ENCODE measurements around the gene AKAP1. TPM values are rescaled to one million over a fixed set of nuclear protein-coding genes. Genes with fewer than 3 reads are reported as not detected.

Gene AKAP1
- total and polyA plus RNA-seq, 9 of the 15 experiments (the other 6 are each of a cell fraction or from before 2014, with no cell fraction given), result 12.9 to 63.8 (median 36.4) TPM

DNA sequence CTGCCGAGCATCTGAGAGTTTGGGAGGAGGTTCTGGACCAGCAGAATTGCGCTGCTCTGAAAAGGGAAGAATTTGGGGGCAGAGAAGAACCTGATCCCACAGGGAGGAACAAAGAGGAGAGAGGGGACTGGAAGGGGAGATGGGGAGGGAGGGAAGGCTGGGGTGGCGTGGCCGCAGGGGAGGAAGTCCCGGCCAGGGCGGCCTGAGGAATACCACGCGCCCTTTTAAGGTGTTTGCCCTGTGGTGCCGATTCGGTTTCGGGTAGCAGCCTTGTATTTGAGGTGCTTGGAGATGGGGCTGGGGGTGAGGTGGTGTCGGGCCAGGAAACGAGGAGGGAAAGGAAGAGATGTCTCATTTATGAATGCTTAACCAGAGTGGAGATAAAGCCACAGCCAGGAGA lies 51.3 kb downstream of the AKAP1 start:
- no TSS peak for BruUV-seq (replicated peaks)
- no peak for TF ChIP-seq PRMT5 (CRISPR knock-in tag; IDR thresholded peaks at IDR 0.05)
- no peak for TF ChIP-seq SIN3B (IDR thresholded peaks at IDR 0.05; ENCODE audit: low read depth)
- no peak for TF ChIP-seq HNRNPL (IDR thresholded peaks at IDR 0.05; ENCODE audit: low read depth, low read length)
- no peak for TF ChIP-seq NCOA6 (IDR thresholded peaks at IDR 0.05)
- no peak for TF ChIP-seq PCBP2 (IDR thresholded peaks at IDR 0.05; ENCODE audit: low read depth, low read length, poor library complexity, severe bottlenecking)
- H3K27ac ChIP-seq (ENCODE audit: extremely low read depth, low read depth, low read length), result no peak overlapping the region
- peak overlapping the region in 1 of 2 experiments; percentile 14; a peak in 1 of 4 replicates for H3K9ac ChIP-seq (ENCODE audit: insufficient read depth in 1 of 2, low read depth in 2 of 2, low read length in 2 of 2)
- no peak for DNase-seq (ENCODE audit: extremely low read depth in 1 of 4, low spot score in 3 of 4)
- no peak overlapping the region for H3K4me3 ChIP-seq
- peaks cover 0 to 10% of the 10 kb centered on the region in 2 experiments; a peak in 2 of 5 replicates for H3K4me1 ChIP-seq (replicated peaks in 1 of 2; ENCODE audit: control insufficient read depth in 2 of 2, insufficient read depth in 2 of 2, low read length in 2 of 2)
- in situ Hi-C loops (cut with MboI) (loop anchor here (25.0 kb wide), 1 partner anchor 976 kb away; no protein-coding TSS in a partner anchor), intact Hi-C loops (cut with micrococcal nuclease) (loop anchor here (10.0 kb wide), 1 partner anchor 978 kb away; no protein-coding TSS in a partner anchor)
- H3K36me3 ChIP-seq (ENCODE audit: control insufficient read depth, insufficient read depth, low read length), result no peaks in the 10 kb centered on the region
- no peak overlapping the region for H2AFZ ChIP-seq (ENCODE audit: low read depth, low read length)
- no peak for FAIRE-seq
- H3K9me1 ChIP-seq (ENCODE audit: control insufficient read depth, insufficient read depth, low read length), result no peaks in the 10 kb centered on the region
- ChIA-PET POLR2A (interaction anchor here (0.7 kb wide), 1 partner anchor 11 kb away, joined by 3 read pairs; no protein-coding TSS in a partner anchor), CTCF (ENCODE audit: low intra/inter-chr PET ratio) (no interaction called here)
- ATAC-seq, result no peak
- H3K27me3 ChIP-seq (ENCODE audit: control insufficient read depth in 2 of 2, insufficient read depth in 2 of 2, low read length in 2 of 2), result peaks cover 32 to 46% of the 10 kb centered on the region in 2 experiments
- 11% methylated on average over 3 of the region's 13 CpGs for WGBS (ENCODE audit: insufficient coverage, low coverage, missing lambda C conversion rate)
- no peaks in the 10 kb centered on the region for H3K79me2 ChIP-seq (ENCODE audit: control insufficient read depth, insufficient read depth, low read length)
- 0 out of 2 replicates have a peak, but pooled peaks cover 6% of the 10 kb centered on the region for H3K9me3 ChIP-seq (replicated peaks; ENCODE audit: control insufficient read depth, insufficient read depth, low read depth, low read length)
- no peak overlapping the region for H3K4me2 ChIP-seq (ENCODE audit: insufficient read depth, low read length)
- no peaks in the 10 kb centered on the region for H4K20me1 ChIP-seq (replicated peaks; ENCODE audit: control insufficient read depth, insufficient read depth, low read length)

Data from K562 (cell line).